PC-9 (cell line): ENCODE data around the gene CBX1.

Experiments
- EZH2 ChIP-seq: fragments of 200-600 bp; sonication (generic); IDR thresholded peaks from 2 replicates; pipeline ENCODE4 v1.8.0; 2017; ENCODE audit warnings: antibody characterized with exemption, low read depth
- TF ChIP-seq, protein P1 (sequence below): fragments of 200-600 bp; sonication (generic); conservative IDR thresholded peaks from 2 replicates; pipeline ENCODE4 v1.6.1; 2017; ENCODE audit warnings: mixed run types, antibody characterized with exemption, mild to moderate bottlenecking, moderate library complexity

GRCh38 chr17:48137656-48138055 lies 36.4 kb upstream of the CBX1 start:
- TF ChIP-seq, protein P1, sequence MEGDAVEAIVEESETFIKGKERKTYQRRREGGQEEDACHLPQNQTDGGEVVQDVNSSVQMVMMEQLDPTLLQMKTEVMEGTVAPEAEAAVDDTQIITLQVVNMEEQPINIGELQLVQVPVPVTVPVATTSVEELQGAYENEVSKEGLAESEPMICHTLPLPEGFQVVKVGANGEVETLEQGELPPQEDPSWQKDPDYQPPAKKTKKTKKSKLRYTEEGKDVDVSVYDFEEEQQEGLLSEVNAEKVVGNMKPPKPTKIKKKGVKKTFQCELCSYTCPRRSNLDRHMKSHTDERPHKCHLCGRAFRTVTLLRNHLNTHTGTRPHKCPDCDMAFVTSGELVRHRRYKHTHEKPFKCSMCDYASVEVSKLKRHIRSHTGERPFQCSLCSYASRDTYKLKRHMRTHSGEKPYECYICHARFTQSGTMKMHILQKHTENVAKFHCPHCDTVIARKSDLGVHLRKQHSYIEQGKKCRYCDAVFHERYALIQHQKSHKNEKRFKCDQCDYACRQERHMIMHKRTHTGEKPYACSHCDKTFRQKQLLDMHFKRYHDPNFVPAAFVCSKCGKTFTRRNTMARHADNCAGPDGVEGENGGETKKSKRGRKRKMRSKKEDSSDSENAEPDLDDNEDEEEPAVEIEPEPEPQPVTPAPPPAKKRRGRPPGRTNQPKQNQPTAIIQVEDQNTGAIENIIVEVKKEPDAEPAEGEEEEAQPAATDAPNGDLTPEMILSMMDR: no peak
- TF ChIP-seq EZH2: no peak
